Glomerular endothelial cell (primary cell): ENCODE data around the gene CTIF. TPM values are rescaled to one million over a fixed set of nuclear protein-coding genes. Genes with fewer than 3 reads are reported as not detected.
"Not testable (repeated sequence)": the region's sequence is repeated elsewhere in the genome, so short reads cannot be mapped to it uniquely, and the experiment has no call there.

Source experiments
- DNase-seq: peaks from one replicate; pipeline ENCODE4 v3.0.0-alpha.2; 2011; ENCODE audit warnings: low read depth, low spot score; ENCODE audit errors: extremely low read depth
- total RNA-seq: library from RNA; depleted of rRNA; stranded (reverse); fragments of >200 nt; gene quantifications from 2 replicates; pipeline ENCODE4 v1.2.3, GENCODE V29; 2015

CTIF gene
- total RNA-seq: 32.8 and 55.4 TPM in 2 replicates

DNA sequence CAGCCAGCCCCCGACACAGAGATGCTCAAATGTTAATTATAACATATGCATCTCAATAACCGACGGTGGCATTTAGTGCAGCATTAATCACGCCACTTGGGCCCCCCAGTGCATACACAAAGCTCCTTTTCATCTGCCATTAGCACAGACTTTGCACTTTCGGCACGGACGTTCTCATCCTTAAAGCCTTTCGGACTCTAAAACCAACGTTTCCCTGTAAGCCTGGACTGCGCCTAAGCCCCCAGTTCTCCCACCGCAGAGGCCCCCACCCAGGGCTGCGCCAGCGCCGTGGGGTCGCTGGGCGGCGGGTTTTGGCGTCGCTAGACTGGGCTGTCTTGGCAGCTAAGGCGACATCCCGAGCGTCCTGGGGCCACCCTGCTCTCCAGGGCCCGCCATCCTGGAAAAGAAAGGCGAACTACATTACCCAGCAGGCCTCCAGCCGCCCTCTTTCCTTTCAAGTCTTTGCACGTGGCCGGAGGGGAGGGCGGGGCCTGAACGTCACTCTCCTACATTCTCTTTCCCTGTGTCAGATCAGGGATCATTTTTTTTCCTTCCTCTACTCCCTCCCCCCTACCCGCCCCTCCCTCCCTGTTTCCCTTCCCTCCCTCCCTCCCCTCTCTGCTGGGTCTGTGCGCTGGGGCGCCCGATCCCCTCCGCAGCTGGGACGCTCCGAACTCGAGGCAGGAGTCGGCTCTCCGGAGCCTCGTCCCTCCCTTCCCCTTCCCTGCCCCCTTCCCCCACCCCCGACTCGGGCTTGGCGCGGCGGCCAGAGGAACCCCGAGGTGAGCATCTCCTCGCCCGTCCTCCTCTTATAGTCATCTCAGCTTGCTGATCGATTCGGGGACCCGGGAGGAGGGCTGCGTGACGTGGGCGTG, at the start of gene CTIF:
TSS of gene CTIF (plus strand) at position 501 of the 875 bp plus-strand sequence. CDS start 80,535 bp downstream, outside the sequence.
- DNase-seq: peak; percentile 82

GRCh38 chr18:48490641-48491293, 48.1 kb upstream of the CTIF start:
- no peak for DNase-seq

GRCh38 chr18:48492880-48493279, 46.0 kb upstream of the CTIF start:
- no peak for DNase-seq

DNA sequence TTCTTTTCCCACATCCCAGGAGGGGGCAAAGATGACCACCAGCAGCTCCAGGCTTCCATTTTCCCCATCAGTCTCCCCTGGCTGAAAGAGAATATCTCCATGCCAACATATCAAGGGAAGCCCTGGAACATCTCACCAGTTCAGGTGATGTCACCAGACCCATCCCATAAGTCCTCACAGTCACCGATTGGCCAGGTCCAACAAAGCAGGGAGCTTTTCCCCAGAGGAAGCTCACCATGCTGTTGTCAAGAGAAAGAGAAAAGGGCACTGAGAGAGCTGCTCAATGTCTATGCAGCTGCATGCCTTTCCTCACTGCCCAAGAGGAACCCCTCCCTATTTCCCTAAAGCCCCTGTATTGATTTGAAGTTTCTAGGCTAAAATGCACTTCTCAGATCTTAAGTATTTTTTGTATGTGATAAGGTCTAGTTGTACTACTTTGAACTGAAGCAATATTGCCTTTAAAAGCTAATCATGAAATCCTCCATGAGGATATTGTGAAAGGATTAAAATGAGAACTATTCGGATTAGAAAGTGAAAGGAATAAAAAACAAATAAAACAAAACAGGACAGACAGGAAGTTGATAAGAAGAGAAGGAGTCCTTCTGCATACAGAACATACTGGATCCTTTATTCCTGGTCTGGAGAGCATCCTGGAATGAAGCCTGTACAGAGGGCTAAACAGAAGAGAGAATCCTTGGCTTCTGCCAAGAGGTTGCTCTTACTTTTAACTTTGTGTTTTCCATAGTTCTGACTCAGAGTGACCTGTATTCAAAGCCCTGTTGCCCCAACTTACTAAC, 45.2 kb upstream of the CTIF start:
- no peak for DNase-seq

GRCh38 chr18:48497863-48498262, 41.0 kb upstream of the CTIF start:
- no peak for DNase-seq

DNA sequence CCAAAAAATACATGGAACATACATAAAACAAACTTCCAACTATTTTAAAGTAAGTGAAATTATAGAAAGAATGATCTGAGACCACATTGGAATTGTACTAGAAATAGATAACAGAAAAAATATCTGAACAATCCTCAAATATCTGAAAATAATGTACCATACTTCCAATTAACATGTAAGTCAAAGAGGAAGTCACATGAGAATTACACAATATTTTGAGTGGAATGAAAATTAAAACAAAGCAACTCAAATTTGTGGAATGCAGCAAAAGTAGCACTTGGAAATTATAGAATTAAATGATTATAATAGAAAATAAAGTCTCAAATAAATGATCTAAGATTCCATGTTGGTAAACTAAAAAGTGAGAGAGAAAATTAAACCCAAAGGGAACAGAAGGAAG, 38.3 kb upstream of the CTIF start:
- DNase-seq: no peak

GRCh38 chr18:48502906-48503305, 35.9 kb upstream of the CTIF start:
- DNase-seq: no peak

- no peak for DNase-seq
These were observed 34.0 kb upstream of the CTIF start for GRCh38 chr18:48504819-48505218.

DNA sequence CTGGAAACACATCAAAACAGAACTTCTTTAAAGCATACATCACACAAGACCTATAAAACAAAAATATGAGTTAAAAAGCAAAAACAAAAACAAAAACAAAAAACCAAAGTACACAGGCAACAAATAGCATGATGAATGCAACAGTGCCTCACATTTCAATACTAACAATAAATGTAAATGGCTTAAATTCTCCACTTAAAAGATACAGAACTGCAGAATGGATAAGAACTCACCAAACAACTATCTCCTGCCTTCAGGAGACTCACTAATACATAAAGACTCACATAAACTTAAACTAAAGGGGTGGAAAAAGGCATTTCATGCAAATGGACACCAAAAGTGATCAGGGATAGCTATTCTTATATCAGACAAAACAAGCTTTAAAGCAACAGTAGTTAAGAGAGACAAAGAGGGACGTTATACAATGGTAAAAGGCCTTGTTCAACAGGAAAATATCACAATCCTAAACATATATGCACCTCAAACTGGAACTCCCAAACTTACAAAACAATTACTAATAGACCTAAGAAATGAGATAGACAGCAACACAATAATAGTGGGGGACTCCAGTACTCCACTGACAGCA, 31.8 kb upstream of the CTIF start:
- DNase-seq: not testable (repeated sequence)

GRCh38 chr18:48512498-48512897, 26.3 kb upstream of the CTIF start:
- DNase-seq: not testable (repeated sequence)

DNA sequence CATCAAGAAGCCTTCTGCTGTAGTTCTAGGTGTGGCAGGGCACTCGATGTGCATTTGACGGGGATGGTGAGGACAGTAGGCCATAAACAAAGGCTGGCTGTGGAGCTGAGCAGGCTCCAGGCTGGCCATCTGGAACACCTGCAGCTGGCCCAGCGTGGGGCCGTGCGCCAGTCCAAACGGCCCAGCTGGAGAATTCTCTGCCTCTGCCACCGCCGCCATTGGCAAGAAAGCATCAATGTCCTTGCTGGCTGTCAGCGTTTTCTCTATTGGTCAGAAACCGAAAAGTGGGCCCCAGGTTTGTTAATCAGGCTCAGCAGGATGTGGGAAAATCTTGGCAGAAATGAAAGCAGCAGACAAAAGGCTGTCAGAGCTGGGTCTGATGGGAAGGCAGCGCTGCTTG, 24.0 kb upstream of the CTIF start:
- DNase-seq: no peak

- no peak for DNase-seq
These were observed 21.8 kb upstream of the CTIF start for GRCh38 chr18:48517048-48517447.

GRCh38 chr18:48519431-48520100, 19.3 kb upstream of the CTIF start:
- no peak for DNase-seq

GRCh38 chr18:48521723-48522122, 17.1 kb upstream of the CTIF start:
- no peak for DNase-seq

- no peak for DNase-seq
These were observed 13.2 kb upstream of the CTIF start for GRCh38 chr18:48525671-48526070.

GRCh38 chr18:48527461-48527860, 11.4 kb upstream of the CTIF start:
- no peak for DNase-seq

- no peak for DNase-seq
These were observed 10.0 kb upstream of the CTIF start for GRCh38 chr18:48528861-48529260.

DNA sequence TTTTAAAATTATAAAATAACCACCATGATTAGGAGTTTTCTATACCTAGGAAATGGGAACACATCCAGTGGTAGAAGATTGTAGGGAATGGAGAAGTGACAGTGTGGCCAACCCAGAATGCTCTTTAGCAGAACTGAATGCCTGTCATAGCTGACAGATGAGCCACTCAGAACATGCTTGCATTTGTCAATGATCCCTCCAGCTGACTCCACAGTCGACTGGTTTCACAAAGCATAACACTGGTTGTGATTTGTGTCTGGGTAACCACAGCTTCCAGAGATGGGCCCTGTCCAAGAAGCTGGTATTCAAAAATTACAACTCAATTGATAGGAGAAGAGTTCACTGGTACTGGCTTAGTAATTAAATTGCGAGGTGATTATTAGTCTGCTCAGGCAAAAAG, 9.0 kb upstream of the CTIF start:
- no peak for DNase-seq

DNA sequence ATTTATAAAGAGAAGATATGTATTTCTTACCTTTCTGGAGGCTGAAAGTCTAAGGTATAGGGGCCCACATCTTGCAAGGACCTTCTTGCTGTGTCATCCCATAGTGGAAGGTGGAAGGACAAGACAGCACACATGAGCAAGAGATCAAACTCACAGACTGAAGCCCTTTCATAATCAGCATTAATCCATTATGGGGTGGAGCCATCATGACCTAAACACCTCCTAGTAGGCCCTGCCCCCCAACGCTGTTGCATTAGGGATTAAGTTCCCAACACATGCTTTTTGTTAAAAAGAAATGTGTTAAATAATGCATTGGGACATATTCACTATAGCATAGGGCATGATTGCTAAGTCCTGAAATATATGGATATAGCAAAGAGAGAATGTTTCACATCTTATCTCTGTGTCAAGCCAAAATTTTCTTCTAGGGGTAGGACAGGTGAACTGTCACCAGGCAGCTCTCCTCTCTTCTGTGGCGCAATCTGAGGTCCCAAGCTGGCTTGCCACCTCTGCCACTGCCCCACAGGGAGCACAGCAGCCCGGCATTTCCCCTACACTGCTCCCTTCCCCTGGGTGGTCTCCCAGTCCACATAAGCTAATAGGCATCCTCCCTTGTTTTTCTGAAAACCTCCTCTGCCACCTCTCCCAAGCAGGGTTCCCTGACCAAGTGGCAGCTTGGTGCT, 8.3 kb upstream of the CTIF start:
- no peak for DNase-seq

GRCh38 chr18:48531082-48531403, 7.8 kb upstream of the CTIF start:
- DNase-seq: no peak
